OCI-LY7 (cell line): Measurements from ENCODE around the gene NEUROG2. TPM values are rescaled to one million over a fixed set of nuclear protein-coding genes. Genes with fewer than 3 reads are reported as not detected.
"Not testable (repeated sequence)": the region's sequence is repeated elsewhere in the genome, so short reads cannot be mapped to it uniquely, and the experiment has no call there.

Experiments
- BruUV-seq: library from RNA; stranded (reverse); fragments of 400-500 nt; replicated peaks from 2 replicates; lab custom pipeline; 2021; lab: Mats Ljungman, UMichigan
- CTCF ChIA-PET: fragments of 300-600 bp; sonication (Branson Sonifier 250); formaldehyde crosslinking; loops from one replicate; lab custom pipeline; 2022; ENCODE audit warnings: antibody characterized with exemption; ENCODE audit not compliant: unreplicated experiment; lab: Charles Lee
- POLR2A ChIA-PET: fragments of 300-600 bp; sonication (Branson Sonifier 250); formaldehyde crosslinking; loops from one replicate; lab custom pipeline; 2022; ENCODE audit warnings: antibody characterized with exemption; lab: Charles Lee
- DNase-seq: peaks from one replicate; pipeline ENCODE4 v3.0.0-alpha.2; 2015; ENCODE audit warnings: low spot score
- H2AFZ ChIP-seq: fragments of 200-600 bp; sonication (generic), shearing (Covaris generic); 2 replicates; pipeline ENCODE4 v1.6.1; 2014; ENCODE audit warnings: mild to moderate bottlenecking, antibody characterized with exemption, low read length, moderate library complexity
- H3K27ac ChIP-seq: fragments of 200-600 bp; sonication (generic); 2 replicates; pipeline ENCODE4 v1.5.1; 2014; ENCODE audit warnings: mixed run types, low read depth, mild to moderate bottlenecking, moderate library complexity, low read length, inconsistent platforms; ENCODE audit not compliant: poor library complexity, severe bottlenecking
- H3K36me3 ChIP-seq: fragments of 200-600 bp; sonication (generic); 2 replicates; pipeline ENCODE4 v1.6.1; 2014; ENCODE audit warnings: mild to moderate bottlenecking, antibody characterized with exemption, low read length, moderate library complexity, mixed read lengths; ENCODE audit not compliant: insufficient read depth
- H3K4me1 ChIP-seq: fragments of 200-600 bp; sonication (generic); 2 replicates; pipeline ENCODE4 v1.5.1; 2014; ENCODE audit warnings: mild to moderate bottlenecking, low read length; ENCODE audit not compliant: insufficient read depth, poor library complexity, severe bottlenecking
- H3K4me2 ChIP-seq: fragments of 200-600 bp; sonication (generic); 2 replicates; pipeline ENCODE4 v1.6.1; 2014; ENCODE audit warnings: mild to moderate bottlenecking, low read length
- H3K4me3 ChIP-seq: fragments of 200-600 bp; sonication (generic); 2 replicates; pipeline ENCODE4 v1.5.1; 2014; ENCODE audit warnings: mild to moderate bottlenecking, low read depth, low read length; ENCODE audit not compliant: poor library complexity, severe bottlenecking
- H3K79me2 ChIP-seq: fragments of 200-600 bp; sonication (generic); 2 replicates; pipeline ENCODE4 v1.6.1; 2016; ENCODE audit warnings: low read depth, mild to moderate bottlenecking, low read length, moderate library complexity, mixed read lengths; ENCODE audit not compliant: insufficient read depth
- H3K9me2 ChIP-seq: fragments of 200-600 bp; sonication (generic); 2 replicates; pipeline ENCODE4 v1.6.1; 2016; ENCODE audit warnings: mild to moderate bottlenecking, low read length, mixed read lengths; ENCODE audit not compliant: insufficient read depth
- H3K9me3 ChIP-seq: fragments of 200-600 bp; sonication (generic); 2 replicates; pipeline ENCODE4 v1.6.1; 2014; ENCODE audit warnings: mild to moderate bottlenecking, mixed run types, low read length, mixed read lengths
- H4K20me1 ChIP-seq: fragments of 200-600 bp; sonication (generic); 2 replicates; pipeline ENCODE4 v1.6.1; 2014; ENCODE audit warnings: mild to moderate bottlenecking, antibody characterized with exemption, low read length, moderate library complexity, mixed read lengths; ENCODE audit not compliant: insufficient read depth
- EZH2phosphoT487 ChIP-seq: fragments of 200-600 bp; sonication (generic); IDR thresholded peaks from 2 replicates; pipeline ENCODE4 v1.6.1; 2018; ENCODE audit warnings: low read depth, borderline replicate concordance, mild to moderate bottlenecking, mixed run types, antibody characterized with exemption, low read length, moderate library complexity, mixed read lengths
- intact Hi-C: fragments of 100-400 bp; cut with micrococcal nuclease; formaldehyde crosslinking; loops from one replicate; pipeline ENCODE4 v1.10.0; 2022; ENCODE audit not compliant: unreplicated experiment
- total RNA-seq, 2 experiments: library from RNA; depleted of rRNA in 1 of 2; stranded (reverse); fragments of >200 nt in 1 of 2; shearing (Covaris generic) in 1 of 2; gene quantifications; 2 replicates each; pipeline ENCODE4 v1.2.3, GENCODE V29; 2014 to 2022
- TF ChIP-seq, protein P1 (sequence below): fragments of 200-600 bp; sonication (generic); conservative IDR thresholded peaks from 2 replicates; pipeline ENCODE4 v1.5.1; 2014; ENCODE audit warnings: mild to moderate bottlenecking, antibody characterized with exemption, low read length, moderate library complexity, mixed read lengths

Gene NEUROG2
- total RNA-seq, 2 experiments from 2014 or later, result 0.06 TPM; not detected in 1

DNA sequence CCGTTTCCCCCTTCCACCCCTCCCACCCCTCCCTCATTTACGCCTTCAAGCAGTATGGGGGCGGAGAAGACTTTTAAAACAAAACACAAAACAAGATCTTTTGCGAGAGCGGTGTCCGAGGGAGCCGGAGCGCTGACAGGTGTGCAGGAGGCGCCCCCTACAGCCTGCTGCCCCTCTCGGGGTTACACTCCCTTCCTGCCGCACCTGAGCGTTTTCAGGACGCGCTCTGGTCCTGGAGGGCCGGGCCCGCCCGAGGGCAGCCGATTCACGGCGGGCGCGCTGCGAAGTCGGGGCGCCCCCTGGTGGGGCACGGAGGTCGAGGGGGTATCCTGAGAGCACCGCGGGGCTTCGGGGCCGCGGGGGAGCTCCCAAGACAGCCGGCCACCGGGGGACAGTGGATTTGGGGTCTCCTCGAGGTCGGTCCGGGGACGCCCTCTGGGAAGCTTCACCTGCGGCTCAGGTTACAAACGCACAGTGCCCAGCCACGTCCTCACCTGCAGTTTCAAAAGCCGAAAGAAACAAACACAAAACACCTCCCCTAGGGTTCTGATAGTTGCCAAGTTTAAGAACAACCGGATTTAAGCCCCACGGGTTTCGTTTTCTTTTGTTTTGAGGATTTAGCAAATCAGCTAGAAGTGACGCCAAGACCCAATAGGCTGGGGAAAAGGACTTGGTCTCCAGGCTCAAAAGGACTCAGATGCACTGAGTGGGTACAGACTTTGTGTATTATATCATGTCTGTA is 8.0 kb upstream of the NEUROG2 start:
- intact Hi-C loops, result loop anchor here (1.0 to 5.0 kb wide), 6 partner anchors 196 to 447 kb away; partner anchors contain the start of gene AP1AR
- Histone ChIP-seq H3K36me3 (no peaks in the 10 kb centered on the region), H4K20me1 (no peaks in the 10 kb centered on the region), H2AFZ (peak overlapping the region; percentile 99), H3K27ac (no peak overlapping the region), H3K4me2 (peak overlapping the region; percentile 99), H3K4me1 (peaks cover 20% of the 10 kb centered on the region), H3K79me2 (no peaks in the 10 kb centered on the region), H3K4me3 (peak overlapping the region; percentile 69), H3K9me3 (no peaks in the 10 kb centered on the region), H3K9me2 (no peaks in the 10 kb centered on the region)
- peak; percentile 93 for DNase-seq
- ChIA-PET CTCF (interaction anchor here (0.6 to 1.5 kb wide), 7 partner anchors 10 to 431 kb away, joined by 3 to 9 read pairs (median 3); no protein-coding TSS in a partner anchor), POLR2A (interaction anchor here (1.0 to 1.4 kb wide), 3 partner anchors 289 to 430 kb away, joined by 3 to 5 read pairs (median 4); no protein-coding TSS in a partner anchor)
- TF ChIP-seq, protein P1, sequence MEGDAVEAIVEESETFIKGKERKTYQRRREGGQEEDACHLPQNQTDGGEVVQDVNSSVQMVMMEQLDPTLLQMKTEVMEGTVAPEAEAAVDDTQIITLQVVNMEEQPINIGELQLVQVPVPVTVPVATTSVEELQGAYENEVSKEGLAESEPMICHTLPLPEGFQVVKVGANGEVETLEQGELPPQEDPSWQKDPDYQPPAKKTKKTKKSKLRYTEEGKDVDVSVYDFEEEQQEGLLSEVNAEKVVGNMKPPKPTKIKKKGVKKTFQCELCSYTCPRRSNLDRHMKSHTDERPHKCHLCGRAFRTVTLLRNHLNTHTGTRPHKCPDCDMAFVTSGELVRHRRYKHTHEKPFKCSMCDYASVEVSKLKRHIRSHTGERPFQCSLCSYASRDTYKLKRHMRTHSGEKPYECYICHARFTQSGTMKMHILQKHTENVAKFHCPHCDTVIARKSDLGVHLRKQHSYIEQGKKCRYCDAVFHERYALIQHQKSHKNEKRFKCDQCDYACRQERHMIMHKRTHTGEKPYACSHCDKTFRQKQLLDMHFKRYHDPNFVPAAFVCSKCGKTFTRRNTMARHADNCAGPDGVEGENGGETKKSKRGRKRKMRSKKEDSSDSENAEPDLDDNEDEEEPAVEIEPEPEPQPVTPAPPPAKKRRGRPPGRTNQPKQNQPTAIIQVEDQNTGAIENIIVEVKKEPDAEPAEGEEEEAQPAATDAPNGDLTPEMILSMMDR, result peak; percentile 99
- no peak for TF ChIP-seq EZH2phosphoT487
- no TSS peak for BruUV-seq

DNA sequence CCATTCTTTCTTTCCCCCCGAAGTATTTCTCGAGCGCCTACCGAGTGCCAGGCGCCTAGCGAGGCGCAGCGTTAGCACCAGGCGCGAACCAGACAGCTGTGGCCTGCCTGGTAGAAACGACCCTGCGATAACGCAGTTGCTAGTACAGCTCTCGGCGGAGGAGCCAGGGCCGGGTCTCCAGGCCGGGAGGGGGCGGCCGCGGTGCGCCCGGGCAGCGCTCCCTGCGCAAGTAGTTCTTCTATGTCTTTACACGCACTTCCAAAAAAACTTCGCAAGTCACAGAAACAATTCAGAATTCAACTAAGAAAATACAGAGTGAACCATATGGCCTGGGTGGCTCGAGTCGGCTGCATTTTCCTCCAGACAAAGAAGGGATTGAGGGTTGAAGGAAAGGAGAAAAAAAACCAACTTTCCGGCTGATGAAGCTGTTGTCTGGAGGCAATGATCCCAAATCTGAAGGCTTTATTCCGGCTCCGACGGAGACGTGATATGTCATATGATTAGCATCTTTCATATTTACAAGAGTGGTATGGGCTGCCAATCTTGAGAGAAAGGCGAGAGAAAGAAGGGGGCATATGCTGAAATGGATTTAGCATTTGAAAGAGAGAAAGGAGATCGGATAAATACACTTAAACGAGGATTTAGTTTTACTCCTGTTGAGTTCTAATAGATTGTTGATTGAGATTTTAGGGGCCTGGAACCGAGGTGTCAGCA is 7.2 kb upstream of the NEUROG2 start:
- peak overlapping the region; percentile 99 for H3K4me2 ChIP-seq
- H4K20me1 ChIP-seq, result no peaks in the 10 kb centered on the region
- peaks cover 22% of the 10 kb centered on the region for H3K4me1 ChIP-seq
- CTCF ChIA-PET, result interaction anchor here (0.6 to 1.5 kb wide), 6 partner anchors 11 to 430 kb away, joined by 3 to 9 read pairs (median 4); no protein-coding TSS in a partner anchor
- no peaks in the 10 kb centered on the region for H3K79me2 ChIP-seq
- peak; percentile 69 for DNase-seq
- peak overlapping the region; percentile 69 for H3K4me3 ChIP-seq
- H3K36me3 ChIP-seq, result no peaks in the 10 kb centered on the region
- no peak overlapping the region for H3K27ac ChIP-seq
- no peak for TF ChIP-seq EZH2phosphoT487
- TF ChIP-seq, protein P1, result peak; percentile 68
- POLR2A ChIA-PET, result interaction anchor here (1.0 kb wide), 1 partner anchor 9 kb away, joined by 3 read pairs; no protein-coding TSS in a partner anchor
- intact Hi-C loops, result loop anchor here (1.0 to 5.0 kb wide), 4 partner anchors 195 to 446 kb away; partner anchors contain the start of gene AP1AR
- H3K9me3 ChIP-seq, result no peaks in the 10 kb centered on the region
- peak overlapping the region; percentile 99 for H2AFZ ChIP-seq
- no TSS peak for BruUV-seq
- no peaks in the 10 kb centered on the region for H3K9me2 ChIP-seq

DNA sequence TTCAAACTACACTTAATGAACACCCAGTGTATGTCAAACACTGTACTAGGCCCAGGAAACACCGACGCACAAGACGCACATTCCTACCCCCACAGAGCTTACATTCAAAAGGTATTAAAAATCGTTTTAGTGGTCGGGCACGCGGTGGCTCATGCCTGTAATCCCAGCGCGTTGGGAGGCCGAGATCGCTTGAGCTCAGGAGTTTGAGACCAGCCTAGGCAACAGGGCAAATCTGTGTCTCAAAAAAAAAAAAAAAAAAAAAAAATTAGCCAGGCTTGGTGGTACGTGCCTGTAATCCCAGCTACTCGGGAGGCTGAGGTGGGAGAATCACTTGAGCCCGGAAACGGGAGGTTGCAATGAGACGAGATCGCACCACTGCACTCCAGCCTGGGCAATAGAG is 6.5 kb upstream of the NEUROG2 start:
- not testable (repeated sequence) for H3K27ac ChIP-seq, DNase-seq, H3K36me3 ChIP-seq, H4K20me1 ChIP-seq, H3K9me2 ChIP-seq, H2AFZ ChIP-seq, H3K9me3 ChIP-seq, H3K79me2 ChIP-seq, BruUV-seq
- peak overlapping the region; percentile 69 for H3K4me3 ChIP-seq
- H3K4me1 ChIP-seq, result peaks cover 28% of the 10 kb centered on the region
- POLR2A ChIA-PET, result interaction anchor here (0.6 to 1.0 kb wide), 3 partner anchors 8 to 240 kb away, joined by 3 to 4 read pairs (median 3); no protein-coding TSS in a partner anchor
- CTCF ChIA-PET, result interaction anchor here (0.7 kb wide), 1 partner anchor 422 kb away, joined by 3 read pairs; no protein-coding TSS in a partner anchor
- peak overlapping the region; percentile 99 for H3K4me2 ChIP-seq
- intact Hi-C loops, result loop anchor here (2.0 to 5.0 kb wide), 2 partner anchors 242 to 445 kb away; no protein-coding TSS in a partner anchor
